GM21360 (cell line): Measurements from ENCODE around the gene C11orf98.
"Not testable (repeated sequence)": the region's sequence is repeated elsewhere in the genome, so short reads cannot be mapped to it uniquely, and the experiment has no call there.

Experiments used
- ATAC-seq: cut with Tn5 transposase; IDR thresholded peaks from one replicate; pipeline ENCODE4 v1.9.1; 2021; ENCODE audit warnings: mild to moderate bottlenecking, moderate library complexity; ENCODE audit not compliant: unreplicated experiment

The C11orf98 gene

GRCh38 chr11:62665075-62665598 lies at the start of gene C11orf98, which contains the start of gene CSKMT:
C11orf98 (minus strand) TSS chr11:62665210; CDS start chr11:62665169, 41 bp downstream.
CSKMT (plus strand) TSS chr11:62665312; CDS start chr11:62665880, 568 bp downstream.
- ATAC-seq, result peak; percentile 72

- ATAC-seq, result no peak
These were observed 48.3 kb upstream of the C11orf98 start for GRCh38 chr11:62713343-62713742.

GRCh38 chr11:62712861-62713260 lies 47.9 kb upstream of the C11orf98 start:
- ATAC-seq, result no peak

- no peak for ATAC-seq
These were observed 47.3 kb upstream of the C11orf98 start for GRCh38 chr11:62712276-62712812.

GRCh38 chr11:62710001-62710345 lies 45.0 kb upstream of the C11orf98 start:
- peak; percentile 2 for ATAC-seq

- ATAC-seq, result peak; percentile 54
These were observed 44.4 kb upstream of the C11orf98 start for GRCh38 chr11:62709247-62710000.

GRCh38 chr11:62708793-62709192 lies 43.8 kb upstream of the C11orf98 start:
- no peak for ATAC-seq

- no peak for ATAC-seq
These were observed 43.4 kb upstream of the C11orf98 start for GRCh38 chr11:62708392-62708791.

- ATAC-seq, result no peak
These were observed 42.4 kb upstream of the C11orf98 start, which contains the start of the genes BSCL2 and GNG3 for GRCh38 chr11:62707277-62707861. BSCL2 (minus strand) TSS chr11:62707424; CDS start chr11:62707195, 229 bp downstream. GNG3 (plus strand) TSS chr11:62707676; CDS start chr11:62708296, 620 bp downstream.

GRCh38 chr11:62706850-62707247 lies 41.8 kb upstream of the C11orf98 start:
- ATAC-seq, result no peak

- ATAC-seq, result peak; percentile 64
These were observed 41.2 kb upstream of the C11orf98 start for GRCh38 chr11:62705880-62706849.

- no peak for ATAC-seq
These were observed 40.4 kb upstream of the C11orf98 start for GRCh38 chr11:62705413-62705812.

- not testable (repeated sequence) for ATAC-seq
These were observed 38.9 kb upstream of the C11orf98 start for GRCh38 chr11:62703921-62704320.

GRCh38 chr11:62702246-62702645 lies 37.2 kb upstream of the C11orf98 start:
- no peak for ATAC-seq

- ATAC-seq, result no peak
These were observed 29.6 kb upstream of the C11orf98 start for GRCh38 chr11:62694455-62695167.

- not testable (repeated sequence) for ATAC-seq
These were observed 28.6 kb upstream of the C11orf98 start for GRCh38 chr11:62693624-62694023.

- no peak for ATAC-seq
These were observed 24.6 kb upstream of the C11orf98 start, which contains the start of gene LRRN4CL for GRCh38 chr11:62689421-62690183. LRRN4CL (minus strand) TSS chr11:62689530; CDS start chr11:62688508, 1,022 bp downstream.

- no peak for ATAC-seq
These were observed 23.5 kb upstream of the C11orf98 start for GRCh38 chr11:62688491-62688890.
